Hepatocyte (in vitro differentiated cells): ENCODE results near the gene TNF. TPM values are rescaled to one million over a fixed set of nuclear protein-coding genes. Genes with fewer than 3 reads are reported as not detected.

Experiments
- DNase-seq: peaks from one replicate; pipeline ENCODE4 v3.0.0-alpha.2; 2016; ENCODE audit warnings: low spot score
- H2AFZ ChIP-seq: fragments of 200-600 bp; sonication (generic); 2 replicates; pipeline ENCODE4 v1.6.0; 2016; ENCODE audit warnings: antibody characterized with exemption, mild to moderate bottlenecking
- H3K27ac ChIP-seq: fragments of 200-600 bp; sonication (generic); 2 replicates; pipeline ENCODE4 v1.5.1; 2016; ENCODE audit warnings: mild to moderate bottlenecking
- H3K27me3 ChIP-seq: fragments of 200-600 bp; sonication (generic); 2 replicates; pipeline ENCODE4 v1.6.1; 2016
- H3K36me3 ChIP-seq: fragments of 200-600 bp; sonication (generic); replicated peaks from 2 replicates; pipeline ENCODE4 v1.5.1; 2016; ENCODE audit warnings: low read depth; ENCODE audit not compliant: insufficient read depth
- H3K4me1 ChIP-seq: fragments of 200-600 bp; sonication (generic); 2 replicates; pipeline ENCODE4 v1.5.1; 2016; ENCODE audit warnings: mild to moderate bottlenecking, moderate library complexity; ENCODE audit not compliant: insufficient read depth
- H3K4me2 ChIP-seq: fragments of 200-600 bp; sonication (generic); 2 replicates; pipeline ENCODE4 v1.6.0; 2016
- H3K4me3 ChIP-seq: fragments of 200-600 bp; sonication (generic); 2 replicates; pipeline ENCODE4 v1.5.1; 2016; ENCODE audit warnings: mild to moderate bottlenecking
- H3K79me2 ChIP-seq: fragments of 200-600 bp; sonication (generic); 2 replicates; pipeline ENCODE4 v1.6.0; 2017; ENCODE audit warnings: mild to moderate bottlenecking
- H3K9me2 ChIP-seq: fragments of 200-600 bp; sonication (generic); replicated peaks from 2 replicates; pipeline ENCODE4 v1.6.0; 2017; ENCODE audit warnings: mild to moderate bottlenecking; ENCODE audit not compliant: insufficient read depth
- H3K9me3 ChIP-seq: fragments of 200-600 bp; sonication (generic); 2 replicates; pipeline ENCODE4 v1.5.1; 2016; ENCODE audit warnings: low read depth, mild to moderate bottlenecking
- H4K20me1 ChIP-seq: fragments of 200-600 bp; sonication (generic); 2 replicates; pipeline ENCODE4 v1.6.0; 2016; ENCODE audit warnings: mild to moderate bottlenecking; ENCODE audit not compliant: insufficient read depth, poor library complexity, severe bottlenecking
- EZH2 ChIP-seq: fragments of 200-600 bp; sonication (generic); IDR thresholded peaks from 2 replicates; pipeline ENCODE4 v1.6.1; 2016; ENCODE audit warnings: antibody characterized with exemption, mild to moderate bottlenecking, borderline replicate concordance
- EZH2phosphoT487 ChIP-seq: fragments of 200-600 bp; sonication (generic); IDR thresholded peaks from one replicate; pipeline ENCODE4 v1.6.1; 2018; ENCODE audit warnings: antibody characterized with exemption, mild to moderate bottlenecking, low read depth, moderate library complexity; ENCODE audit not compliant: unreplicated experiment, severe bottlenecking
- WGBS: methylation state at CpG from one replicate; pipeline ENCODE4 v1.1.6; 2016; ENCODE audit warnings: low lambda C conversion rate; ENCODE audit errors: missing lambda C conversion rate; 5-methylcytosine and 5-hydroxymethylcytosine counted together
- polyA plus RNA-seq: library from polyadenylated mRNA; unstranded; fragments of >200 nt; fragmentation: Nextera tagmentation; extraction: Ambion mirVana; gene quantifications from 2 replicates; pipeline ENCODE4 v1.2.1, GENCODE V29; 2016
- total RNA-seq: library from RNA; depleted of rRNA; stranded (reverse); fragments of >200 nt; gene quantifications from 2 replicates; pipeline ENCODE4 v1.2.3, GENCODE V29; 2014
- TF ChIP-seq, protein P1 (sequence below): fragments of 200-600 bp; sonication (generic); IDR thresholded peaks from 2 replicates; pipeline ENCODE4 v1.5.1; 2016; ENCODE audit warnings: antibody characterized with exemption, mild to moderate bottlenecking; ENCODE audit not compliant: poor library complexity

TNF gene
- total and polyA plus RNA-seq, 2 experiments from 2014 or later = 0.63 to 0.91 TPM

DNA sequence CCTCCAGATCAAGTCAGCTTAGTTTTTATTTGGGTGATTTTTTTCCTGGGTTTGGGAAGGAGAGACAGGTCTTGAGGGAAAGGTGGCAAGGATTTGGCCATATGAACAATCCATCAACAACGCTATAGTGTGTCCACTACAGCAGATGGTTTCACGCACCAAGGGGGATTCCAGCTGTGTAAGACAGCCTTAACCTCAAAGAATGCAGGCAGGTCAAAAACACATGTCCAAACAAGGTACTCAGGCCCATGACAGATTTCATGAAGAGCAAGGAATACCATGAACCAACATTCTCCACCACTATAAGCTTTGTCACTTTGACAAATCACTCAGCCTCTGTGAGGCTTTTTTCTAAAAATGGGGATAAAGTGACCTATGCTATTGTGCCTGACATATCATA, 41.6 kb downstream of the TNF start:
- WGBS = 88% methylated on average over 2 of the region's 2 CpGs
- H3K27me3 ChIP-seq = no peaks in the 10 kb centered on the region
- H3K36me3 ChIP-seq = no peaks in the 10 kb centered on the region
- H3K27ac ChIP-seq = no peak overlapping the region
- peaks cover 11% of the 10 kb centered on the region for H3K4me1 ChIP-seq
- no peak overlapping the region for H2AFZ ChIP-seq
- TF ChIP-seq EZH2 = no peak
- TF ChIP-seq EZH2phosphoT487 = no peak
- TF ChIP-seq, protein P1, sequence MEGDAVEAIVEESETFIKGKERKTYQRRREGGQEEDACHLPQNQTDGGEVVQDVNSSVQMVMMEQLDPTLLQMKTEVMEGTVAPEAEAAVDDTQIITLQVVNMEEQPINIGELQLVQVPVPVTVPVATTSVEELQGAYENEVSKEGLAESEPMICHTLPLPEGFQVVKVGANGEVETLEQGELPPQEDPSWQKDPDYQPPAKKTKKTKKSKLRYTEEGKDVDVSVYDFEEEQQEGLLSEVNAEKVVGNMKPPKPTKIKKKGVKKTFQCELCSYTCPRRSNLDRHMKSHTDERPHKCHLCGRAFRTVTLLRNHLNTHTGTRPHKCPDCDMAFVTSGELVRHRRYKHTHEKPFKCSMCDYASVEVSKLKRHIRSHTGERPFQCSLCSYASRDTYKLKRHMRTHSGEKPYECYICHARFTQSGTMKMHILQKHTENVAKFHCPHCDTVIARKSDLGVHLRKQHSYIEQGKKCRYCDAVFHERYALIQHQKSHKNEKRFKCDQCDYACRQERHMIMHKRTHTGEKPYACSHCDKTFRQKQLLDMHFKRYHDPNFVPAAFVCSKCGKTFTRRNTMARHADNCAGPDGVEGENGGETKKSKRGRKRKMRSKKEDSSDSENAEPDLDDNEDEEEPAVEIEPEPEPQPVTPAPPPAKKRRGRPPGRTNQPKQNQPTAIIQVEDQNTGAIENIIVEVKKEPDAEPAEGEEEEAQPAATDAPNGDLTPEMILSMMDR = no peak
- no peaks in the 10 kb centered on the region for H3K9me3 ChIP-seq
- peaks cover 12% of the 10 kb centered on the region for H3K79me2 ChIP-seq
- no peak overlapping the region for H3K4me3 ChIP-seq
- H3K9me2 ChIP-seq = no peaks in the 10 kb centered on the region
- no peak for DNase-seq
- H3K4me2 ChIP-seq = no peak overlapping the region
- peaks cover 6% of the 10 kb centered on the region for H4K20me1 ChIP-seq

DNA sequence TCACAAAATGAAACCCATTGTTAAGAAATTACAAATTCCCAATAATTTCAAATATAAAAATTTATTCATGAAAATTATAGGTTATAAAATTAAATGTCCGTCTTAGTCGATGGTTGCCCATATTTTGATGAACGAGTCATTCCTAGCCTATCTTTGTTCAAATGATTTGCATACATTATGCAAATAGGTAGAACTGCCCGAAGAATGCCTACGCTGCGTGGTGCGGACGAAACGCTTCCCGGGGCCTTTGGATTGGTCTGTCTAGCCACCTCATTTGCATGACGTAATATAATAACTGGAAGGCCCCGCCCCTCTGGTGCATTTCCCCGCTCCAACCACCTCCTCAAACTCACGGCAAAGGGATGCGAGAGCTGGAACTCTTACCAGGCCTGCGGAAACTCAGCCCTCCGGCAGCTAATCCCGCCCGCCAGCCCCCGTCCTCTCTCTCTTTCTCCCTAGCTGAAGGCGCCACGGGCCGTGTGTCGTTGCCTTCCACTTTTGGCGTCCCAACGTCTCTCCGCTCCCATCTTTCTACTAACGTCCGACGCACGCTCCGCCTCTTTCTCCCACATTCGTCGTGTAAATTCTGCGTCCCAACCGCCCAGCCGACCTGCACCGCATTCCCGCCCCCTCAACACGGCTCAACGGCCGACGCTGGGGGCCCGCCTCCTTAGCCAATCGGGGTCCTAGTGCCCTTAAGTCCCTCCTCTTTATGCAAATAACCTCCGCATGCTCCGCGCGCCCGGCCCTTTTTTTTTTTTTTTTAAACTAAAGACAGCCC, 44.6 kb downstream of the TNF start:
- Histone ChIP-seq H3K27ac (peak overlapping the region; percentile 90), H3K4me2 (peak overlapping the region; percentile 69), H3K4me3 (peak overlapping the region; percentile 5), H3K9me2 (no peaks in the 10 kb centered on the region), H3K36me3 (no peaks in the 10 kb centered on the region), H3K27me3 (no peaks in the 10 kb centered on the region), H2AFZ (peak overlapping the region; percentile 37), H4K20me1 (peaks cover 26% of the 10 kb centered on the region), H3K9me3 (no peaks in the 10 kb centered on the region), H3K4me1 (peaks cover 15% of the 10 kb centered on the region), H3K79me2 (peaks cover 38% of the 10 kb centered on the region)
- DNase-seq = peak; percentile 99
- 1% methylated on average over 47 of the region's 50 CpGs for WGBS
- TF ChIP-seq EZH2phosphoT487 = no peak

DNA sequence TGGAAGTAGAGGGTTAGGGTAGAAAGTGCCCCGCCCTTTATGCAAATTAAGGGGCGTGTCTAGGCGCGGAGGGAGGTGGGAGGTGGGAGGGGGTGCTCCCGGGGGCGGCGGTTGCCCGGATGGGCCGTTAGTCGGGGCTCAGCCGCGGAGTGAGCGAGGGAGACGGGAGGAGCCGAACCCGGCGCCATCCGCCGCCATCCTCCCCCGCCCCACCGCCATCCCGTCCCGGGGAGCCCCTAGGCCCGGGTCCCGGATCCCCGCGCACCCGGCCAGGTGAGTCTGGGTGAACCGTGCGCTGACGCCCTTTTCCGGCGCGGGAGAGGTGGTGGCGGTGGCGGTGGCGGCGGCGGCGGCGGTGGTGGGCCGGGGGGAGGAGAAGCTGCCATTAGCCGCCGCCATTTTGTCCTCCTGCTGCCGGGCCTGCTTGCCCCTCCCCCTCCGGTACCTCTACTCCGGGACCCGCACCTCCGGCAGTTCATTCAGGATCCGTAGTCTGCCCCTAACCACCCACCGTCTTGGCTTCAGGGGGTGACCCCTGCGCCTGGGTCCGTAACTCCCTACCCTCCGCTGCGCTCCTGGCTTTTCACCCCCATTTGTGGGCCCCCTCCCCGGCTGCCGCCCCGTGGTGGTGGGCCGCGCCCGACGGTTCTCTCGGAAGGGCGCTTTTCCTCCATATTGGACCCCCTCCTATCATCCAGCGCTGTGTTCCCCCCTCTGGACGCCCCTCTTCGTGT, 45.4 kb downstream of the TNF start, which contains the start of gene PRRC2A:
TSS of gene PRRC2A (plus strand) at position 130 of the 734 bp plus-strand sequence. CDS start 2,075 bp downstream, outside the sequence.
- Histone ChIP-seq H3K27me3 (no peaks in the 10 kb centered on the region), H3K27ac (peak within 1 kb of the TSS; percentile 95), H3K4me3 (peak within 1 kb of the TSS; percentile 51), H2AFZ (peak within 1 kb of the TSS; percentile 43), H4K20me1 (peaks cover 26% of the 10 kb centered on the region), H3K4me1 (peaks cover 8% of the 10 kb centered on the region), H3K4me2 (peak within 1 kb of the TSS; percentile 91), H3K36me3 (no peaks in the 10 kb centered on the region), H3K9me2 (no peaks in the 10 kb centered on the region), H3K9me3 (no peaks in the 10 kb centered on the region), H3K79me2 (peaks cover 46% of the 10 kb centered on the region)
- WGBS = 0% methylated on average over 16 of the region's 67 CpGs
- TF ChIP-seq EZH2phosphoT487 (no peak), EZH2 (no peak)
- TF ChIP-seq, protein P1 = no peak
- DNase-seq = peak; percentile 98
